ENCODE measurements around the gene TIMM50. TPM values are rescaled to one million over a fixed set of nuclear protein-coding genes. Genes with fewer than 3 reads are reported as not detected.

The TIMM50 gene
- polyA plus RNA-seq, 1 donor: 49.2 TPM

- no peak for DNase-seq (ENCODE audit: low read depth)
Measured at GRCh38 chr19:39500543-39500942, 19.9 kb downstream of the TIMM50 start.

GRCh38 chr19:39501340-39501739 is 20.7 kb downstream of the TIMM50 start:
- DNase-seq (ENCODE audit: low read depth): no peak

- DNase-seq (ENCODE audit: low read depth): no peak
Measured at GRCh38 chr19:39502640-39503417, 22.2 kb downstream of the TIMM50 start.

- DNase-seq (ENCODE audit: low read depth): no peak
Measured at GRCh38 chr19:39506598-39506943, 25.9 kb downstream of the TIMM50 start.

GRCh38 chr19:39506944-39507714 is 26.5 kb downstream of the TIMM50 start:
- peak; percentile 24 for DNase-seq (ENCODE audit: low read depth)

GRCh38 chr19:39507715-39508364 is 27.2 kb downstream of the TIMM50 start:
- no peak for DNase-seq (ENCODE audit: low read depth)

- no peak for DNase-seq (ENCODE audit: low read depth)
Measured at GRCh38 chr19:39508629-39509028, 28.0 kb downstream of the TIMM50 start.

- no peak for DNase-seq (ENCODE audit: low read depth)
Measured at GRCh38 chr19:39509233-39509632, 28.6 kb downstream of the TIMM50 start.

GRCh38 chr19:39512988-39513387 is 32.4 kb downstream of the TIMM50 start:
- DNase-seq (ENCODE audit: low read depth): no peak

GRCh38 chr19:39514840-39515550 is 34.4 kb downstream of the TIMM50 start, which contains the start of gene SELENOV:
Gene SELENOV (plus strand): TSS chr19:39515139. CDS start chr19:39515213, 74 bp downstream.
- no peak for DNase-seq (ENCODE audit: low read depth)

GRCh38 chr19:39515551-39516191 is 35.0 kb downstream of the TIMM50 start:
- DNase-seq (ENCODE audit: low read depth): no peak

GRCh38 chr19:39516270-39516669 is 35.6 kb downstream of the TIMM50 start:
- no peak for DNase-seq (ENCODE audit: low read depth)

GRCh38 chr19:39517432-39517831 is 36.8 kb downstream of the TIMM50 start:
- DNase-seq (ENCODE audit: low read depth): no peak

- no peak for DNase-seq (ENCODE audit: low read depth)
Measured at GRCh38 chr19:39518458-39518857, 37.8 kb downstream of the TIMM50 start.

- no peak for DNase-seq (ENCODE audit: low read depth)
Measured at GRCh38 chr19:39518975-39519374, 38.3 kb downstream of the TIMM50 start.

GRCh38 chr19:39520541-39521484 is 40.2 kb downstream of the TIMM50 start:
- no peak for DNase-seq (ENCODE audit: low read depth)

- no peak for DNase-seq (ENCODE audit: low read depth)
Measured at GRCh38 chr19:39524495-39524894, 43.9 kb downstream of the TIMM50 start.

GRCh38 chr19:39525205-39525604 is 44.6 kb downstream of the TIMM50 start:
- no peak for DNase-seq (ENCODE audit: low read depth)

- no peak for DNase-seq (ENCODE audit: low read depth)
Measured at GRCh38 chr19:39531834-39532232, 51.2 kb downstream of the TIMM50 start.
